GM12801 (cell line): Measurements from ENCODE around the gene RNF144A.

ENCODE experiments used
- CTCF ChIP-seq: IDR thresholded peaks from one replicate; pipeline ENCODE4 v1.5.1; 2011; ENCODE audit warnings: control low read depth; ENCODE audit not compliant: insufficient read length; ENCODE audit errors: extremely low read depth

The RNF144A gene

GRCh38 chr2:7009207-7009911 is 92.1 kb downstream of the RNF144A start:
- no peak for TF ChIP-seq CTCF

GRCh38 chr2:7010391-7011054 is 93.3 kb downstream of the RNF144A start:
- TF ChIP-seq CTCF, result no peak

GRCh38 chr2:7011356-7012083 is 94.3 kb downstream of the RNF144A start:
- TF ChIP-seq CTCF, result no peak

- no peak for TF ChIP-seq CTCF
These were observed 95.0 kb downstream of the RNF144A start for GRCh38 chr2:7012141-7012764.

DNA sequence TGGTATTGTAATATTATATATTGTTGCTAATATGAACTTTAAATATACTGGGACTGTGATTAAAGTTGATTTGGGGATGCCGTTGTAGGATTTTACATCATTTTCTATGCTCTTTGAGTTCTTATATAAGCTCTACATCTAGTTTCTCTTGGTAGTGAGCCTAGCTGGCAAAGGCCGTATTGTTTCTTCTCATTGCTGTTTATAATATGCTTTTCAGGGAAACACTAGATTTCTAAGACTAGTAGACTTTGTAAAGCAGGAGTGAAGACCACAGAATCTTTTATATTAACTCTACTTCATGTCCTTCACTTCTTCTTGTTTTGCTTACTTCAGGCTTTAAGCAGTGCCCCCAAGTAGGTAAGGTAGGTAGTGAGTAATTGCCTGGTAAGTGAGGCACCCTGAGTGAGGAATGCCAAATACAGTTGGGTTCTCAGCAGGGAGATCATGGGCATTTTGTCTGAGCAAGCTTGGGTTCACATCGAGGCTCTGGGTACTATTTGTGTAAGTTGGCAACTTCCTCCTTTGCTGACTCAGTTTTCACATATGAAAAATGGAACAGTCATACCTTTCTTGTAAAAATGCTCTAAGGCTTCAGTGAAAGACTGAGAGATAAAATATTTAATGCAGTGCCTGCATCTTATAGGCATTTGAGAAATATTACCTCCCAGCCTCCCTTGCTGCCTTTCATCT is 96.4 kb downstream of the RNF144A start:
- no peak for TF ChIP-seq CTCF

DNA sequence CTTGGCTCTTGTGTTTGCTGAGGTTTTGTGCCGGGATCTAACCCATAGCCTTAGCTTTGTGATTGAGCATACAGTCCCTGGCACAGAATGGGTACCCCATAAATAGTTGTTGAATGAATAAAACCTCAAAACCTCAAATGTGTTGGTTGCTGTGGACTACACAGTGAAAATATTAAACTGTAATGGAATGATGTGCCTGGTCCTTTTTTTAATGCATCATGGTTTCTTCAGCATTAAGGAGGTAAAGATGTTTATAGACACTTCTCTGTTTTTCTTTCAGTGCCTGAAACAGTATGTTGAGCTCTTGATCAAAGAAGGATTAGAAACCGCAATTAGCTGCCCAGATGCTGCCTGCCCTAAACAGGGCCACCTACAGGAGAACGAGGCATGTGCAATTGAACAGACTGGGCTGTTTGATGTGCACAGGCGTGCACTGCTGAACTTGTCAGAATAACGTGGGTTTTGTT is 97.0 kb downstream of the RNF144A start:
- no peak for TF ChIP-seq CTCF
